OCI-LY7 (cell line): Measurements from ENCODE around the gene TPCN2. TPM values are rescaled to one million over a fixed set of nuclear protein-coding genes. Genes with fewer than 3 reads are reported as not detected.

Source experiments
- BruUV-seq: library from RNA; stranded (reverse); fragments of 400-500 nt; replicated peaks from 2 replicates; lab custom pipeline; 2021; lab: Mats Ljungman, UMichigan
- CTCF ChIA-PET: fragments of 300-600 bp; sonication (Branson Sonifier 250); formaldehyde crosslinking; loops from one replicate; lab custom pipeline; 2022; ENCODE audit warnings: antibody characterized with exemption; ENCODE audit not compliant: unreplicated experiment; lab: Charles Lee
- POLR2A ChIA-PET: fragments of 300-600 bp; sonication (Branson Sonifier 250); formaldehyde crosslinking; loops from one replicate; lab custom pipeline; 2022; ENCODE audit warnings: antibody characterized with exemption; lab: Charles Lee
- DNase-seq: peaks from one replicate; pipeline ENCODE4 v3.0.0-alpha.2; 2015; ENCODE audit warnings: low spot score
- H2AFZ ChIP-seq: fragments of 200-600 bp; sonication (generic), shearing (Covaris generic); 2 replicates; pipeline ENCODE4 v1.6.1; 2014; ENCODE audit warnings: mild to moderate bottlenecking, antibody characterized with exemption, low read length, moderate library complexity
- H3K27ac ChIP-seq: fragments of 200-600 bp; sonication (generic); 2 replicates; pipeline ENCODE4 v1.5.1; 2014; ENCODE audit warnings: mixed run types, low read depth, mild to moderate bottlenecking, moderate library complexity, low read length, inconsistent platforms; ENCODE audit not compliant: poor library complexity, severe bottlenecking
- H3K36me3 ChIP-seq: fragments of 200-600 bp; sonication (generic); 2 replicates; pipeline ENCODE4 v1.6.1; 2014; ENCODE audit warnings: mild to moderate bottlenecking, antibody characterized with exemption, low read length, moderate library complexity, mixed read lengths; ENCODE audit not compliant: insufficient read depth
- H3K4me1 ChIP-seq: fragments of 200-600 bp; sonication (generic); 2 replicates; pipeline ENCODE4 v1.5.1; 2014; ENCODE audit warnings: mild to moderate bottlenecking, low read length; ENCODE audit not compliant: insufficient read depth, poor library complexity, severe bottlenecking
- H3K4me2 ChIP-seq: fragments of 200-600 bp; sonication (generic); 2 replicates; pipeline ENCODE4 v1.6.1; 2014; ENCODE audit warnings: mild to moderate bottlenecking, low read length
- H3K4me3 ChIP-seq: fragments of 200-600 bp; sonication (generic); 2 replicates; pipeline ENCODE4 v1.5.1; 2014; ENCODE audit warnings: mild to moderate bottlenecking, low read depth, low read length; ENCODE audit not compliant: poor library complexity, severe bottlenecking
- H3K79me2 ChIP-seq: fragments of 200-600 bp; sonication (generic); 2 replicates; pipeline ENCODE4 v1.6.1; 2016; ENCODE audit warnings: low read depth, mild to moderate bottlenecking, low read length, moderate library complexity, mixed read lengths; ENCODE audit not compliant: insufficient read depth
- H3K9me2 ChIP-seq: fragments of 200-600 bp; sonication (generic); 2 replicates; pipeline ENCODE4 v1.6.1; 2016; ENCODE audit warnings: mild to moderate bottlenecking, low read length, mixed read lengths; ENCODE audit not compliant: insufficient read depth
- H3K9me3 ChIP-seq: fragments of 200-600 bp; sonication (generic); 2 replicates; pipeline ENCODE4 v1.6.1; 2014; ENCODE audit warnings: mild to moderate bottlenecking, mixed run types, low read length, mixed read lengths
- H4K20me1 ChIP-seq: fragments of 200-600 bp; sonication (generic); 2 replicates; pipeline ENCODE4 v1.6.1; 2014; ENCODE audit warnings: mild to moderate bottlenecking, antibody characterized with exemption, low read length, moderate library complexity, mixed read lengths; ENCODE audit not compliant: insufficient read depth
- EZH2phosphoT487 ChIP-seq: fragments of 200-600 bp; sonication (generic); IDR thresholded peaks from 2 replicates; pipeline ENCODE4 v1.6.1; 2018; ENCODE audit warnings: low read depth, borderline replicate concordance, mild to moderate bottlenecking, mixed run types, antibody characterized with exemption, low read length, moderate library complexity, mixed read lengths
- intact Hi-C: fragments of 100-400 bp; cut with micrococcal nuclease; formaldehyde crosslinking; loops from one replicate; pipeline ENCODE4 v1.10.0; 2022; ENCODE audit not compliant: unreplicated experiment
- total RNA-seq, 2 experiments: library from RNA; depleted of rRNA in 1 of 2; stranded (reverse); fragments of >200 nt in 1 of 2; shearing (Covaris generic) in 1 of 2; gene quantifications; 2 replicates each; pipeline ENCODE4 v1.2.3, GENCODE V29; 2014 to 2022
- TF ChIP-seq, protein P1 (sequence below): fragments of 200-600 bp; sonication (generic); conservative IDR thresholded peaks from 2 replicates; pipeline ENCODE4 v1.5.1; 2014; ENCODE audit warnings: mild to moderate bottlenecking, antibody characterized with exemption, low read length, moderate library complexity, mixed read lengths

TPCN2 gene
- total RNA-seq, 2 experiments from 2014 or later = 21.5 to 65.2 TPM

- H3K79me2 ChIP-seq = peaks cover 13% of the 10 kb centered on the region; the same call in 1 of the 2 replicates
- DNase-seq = no peak
- BruUV-seq = no TSS peak
- no peak overlapping the region for H2AFZ ChIP-seq
- TF ChIP-seq, protein P1, sequence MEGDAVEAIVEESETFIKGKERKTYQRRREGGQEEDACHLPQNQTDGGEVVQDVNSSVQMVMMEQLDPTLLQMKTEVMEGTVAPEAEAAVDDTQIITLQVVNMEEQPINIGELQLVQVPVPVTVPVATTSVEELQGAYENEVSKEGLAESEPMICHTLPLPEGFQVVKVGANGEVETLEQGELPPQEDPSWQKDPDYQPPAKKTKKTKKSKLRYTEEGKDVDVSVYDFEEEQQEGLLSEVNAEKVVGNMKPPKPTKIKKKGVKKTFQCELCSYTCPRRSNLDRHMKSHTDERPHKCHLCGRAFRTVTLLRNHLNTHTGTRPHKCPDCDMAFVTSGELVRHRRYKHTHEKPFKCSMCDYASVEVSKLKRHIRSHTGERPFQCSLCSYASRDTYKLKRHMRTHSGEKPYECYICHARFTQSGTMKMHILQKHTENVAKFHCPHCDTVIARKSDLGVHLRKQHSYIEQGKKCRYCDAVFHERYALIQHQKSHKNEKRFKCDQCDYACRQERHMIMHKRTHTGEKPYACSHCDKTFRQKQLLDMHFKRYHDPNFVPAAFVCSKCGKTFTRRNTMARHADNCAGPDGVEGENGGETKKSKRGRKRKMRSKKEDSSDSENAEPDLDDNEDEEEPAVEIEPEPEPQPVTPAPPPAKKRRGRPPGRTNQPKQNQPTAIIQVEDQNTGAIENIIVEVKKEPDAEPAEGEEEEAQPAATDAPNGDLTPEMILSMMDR = no peak
- TF ChIP-seq EZH2phosphoT487 = no peak
- no peaks in the 10 kb centered on the region for H3K9me2 ChIP-seq
- peaks cover 31% of the 10 kb centered on the region for H3K4me1 ChIP-seq
- peaks cover 73% of the 10 kb centered on the region for H3K36me3 ChIP-seq
- CTCF ChIA-PET = no interaction called here
- no peaks in the 10 kb centered on the region for H3K9me3 ChIP-seq
- H3K4me3 ChIP-seq = no peak overlapping the region
- no peak overlapping the region for H3K27ac ChIP-seq
- POLR2A ChIA-PET = no interaction called here
- H3K4me2 ChIP-seq = no peak overlapping the region
- no peaks in the 10 kb centered on the region for H4K20me1 ChIP-seq
- intact Hi-C loops = no loop called here
These were observed 10.7 kb downstream of the TPCN2 start for GRCh38 chr11:69059429-69059828.

DNA sequence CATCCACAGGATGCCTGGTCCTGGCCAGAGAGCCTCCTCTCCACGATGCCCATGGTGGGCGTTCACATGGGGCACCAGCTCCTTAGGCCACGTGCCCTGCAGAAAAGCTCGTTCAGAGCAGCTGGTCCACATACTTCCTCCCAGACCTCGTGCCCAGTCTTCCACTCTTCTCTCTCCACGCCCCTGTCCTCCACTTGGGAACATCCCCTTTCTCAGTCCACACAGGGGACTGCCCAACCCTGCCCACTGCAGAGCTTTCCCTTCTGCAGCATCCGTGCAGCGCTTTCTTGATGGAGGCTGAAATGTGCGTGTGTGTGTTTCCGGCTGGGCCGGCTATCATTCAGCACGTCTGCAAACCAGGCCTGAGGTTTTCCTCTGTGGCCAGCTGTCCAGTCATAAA lies 11.3 kb downstream of the TPCN2 start:
- Histone ChIP-seq H3K9me2 (no peaks in the 10 kb centered on the region), H3K9me3 (no peaks in the 10 kb centered on the region), H2AFZ (no peak overlapping the region), H4K20me1 (no peaks in the 10 kb centered on the region; the same call in 1 of the 2 replicates), H3K79me2 (peaks cover 8% of the 10 kb centered on the region; the same call in 1 of the 2 replicates), H3K4me3 (no peak overlapping the region), H3K36me3 (peaks cover 67% of the 10 kb centered on the region), H3K4me1 (peaks cover 25% of the 10 kb centered on the region), H3K27ac (no peak overlapping the region), H3K4me2 (no peak overlapping the region)
- DNase-seq = no peak
- CTCF ChIA-PET = no interaction called here
- TF ChIP-seq EZH2phosphoT487 = no peak
- TF ChIP-seq, protein P1 = no peak
- intact Hi-C loops = no loop called here
- BruUV-seq = no TSS peak
- POLR2A ChIA-PET = no interaction called here

GRCh38 chr11:69060806-69061712 lies 12.3 kb downstream of the TPCN2 start:
- no peak for DNase-seq
- Histone ChIP-seq H3K79me2 (peaks cover 8% of the 10 kb centered on the region; the same call in 1 of the 2 replicates), H3K36me3 (peaks cover 62% of the 10 kb centered on the region), H2AFZ (no peak overlapping the region), H4K20me1 (no peaks in the 10 kb centered on the region; the same call in 1 of the 2 replicates), H3K4me1 (peaks cover 14% of the 10 kb centered on the region), H3K27ac (no peak overlapping the region), H3K4me3 (no peak overlapping the region), H3K9me2 (no peaks in the 10 kb centered on the region), H3K4me2 (no peak overlapping the region), H3K9me3 (no peaks in the 10 kb centered on the region)
- intact Hi-C loops = no loop called here
- ChIA-PET CTCF (no interaction called here), POLR2A (no interaction called here)
- BruUV-seq = no TSS peak
- TF ChIP-seq EZH2phosphoT487 = no peak
- TF ChIP-seq, protein P1 = no peak
